DLD1 (cell line): ENCODE results near the gene LTBP4.
"Not testable (repeated sequence)": the region's sequence is repeated elsewhere in the genome, so short reads cannot be mapped to it uniquely, and the experiment has no call there.

Source experiments
- in situ Hi-C: cut with HindIII; loops from 2 replicates; pipeline ENCODE4 v1.10.0; 2017; ENCODE audit warnings: low sequenced_read_pairs

The LTBP4 gene

GRCh38 chr19:40576585-40577451, 24.4 kb upstream of the LTBP4 start, which contains the start of gene SHKBP1:
Gene SHKBP1, plus strand, starts transcription at chr19:40576873. Its CDS starts 27 bp downstream, at chr19:40576900.
- in situ Hi-C loops, result no loop called here

GRCh38 chr19:40578442-40578908, 22.7 kb upstream of the LTBP4 start:
- in situ Hi-C loops, result no loop called here

- in situ Hi-C loops, result no loop called here
These were observed 20.6 kb upstream of the LTBP4 start for GRCh38 chr19:40580619-40581018.

GRCh38 chr19:40581531-40581930, 19.6 kb upstream of the LTBP4 start:
- in situ Hi-C loops, result no loop called here

- in situ Hi-C loops, result no loop called here
These were observed 18.7 kb upstream of the LTBP4 start for GRCh38 chr19:40582467-40582866.

GRCh38 chr19:40583283-40583682, 17.9 kb upstream of the LTBP4 start:
- in situ Hi-C loops, result no loop called here

GRCh38 chr19:40584007-40584406, 17.2 kb upstream of the LTBP4 start:
- in situ Hi-C loops, result no loop called here

GRCh38 chr19:40585241-40585981, 15.8 kb upstream of the LTBP4 start:
- in situ Hi-C loops, result no loop called here

- in situ Hi-C loops, result no loop called here
These were observed 15.2 kb upstream of the LTBP4 start for GRCh38 chr19:40585982-40586422.

- in situ Hi-C loops, result no loop called here
These were observed 14.6 kb upstream of the LTBP4 start for GRCh38 chr19:40586611-40587010.

GRCh38 chr19:40588110-40588854, 12.9 kb upstream of the LTBP4 start:
- in situ Hi-C loops, result no loop called here

GRCh38 chr19:40588926-40589569, 12.1 kb upstream of the LTBP4 start:
- in situ Hi-C loops, result no loop called here

GRCh38 chr19:40589591-40590429, 11.4 kb upstream of the LTBP4 start:
- in situ Hi-C loops, result no loop called here

GRCh38 chr19:40590464-40591265, 10.5 kb upstream of the LTBP4 start:
- in situ Hi-C loops, result no loop called here

GRCh38 chr19:40591724-40592123, 9.4 kb upstream of the LTBP4 start:
- in situ Hi-C loops, result not testable (repeated sequence)

GRCh38 chr19:40592170-40592569, 9.0 kb upstream of the LTBP4 start:
- in situ Hi-C loops, result no loop called here

- in situ Hi-C loops, result no loop called here
These were observed 6.9 kb upstream of the LTBP4 start for GRCh38 chr19:40594255-40594654.

- in situ Hi-C loops, result no loop called here
These were observed 6.5 kb upstream of the LTBP4 start for GRCh38 chr19:40594657-40595091.
